ENCODE results near the gene HRH2.

DNA sequence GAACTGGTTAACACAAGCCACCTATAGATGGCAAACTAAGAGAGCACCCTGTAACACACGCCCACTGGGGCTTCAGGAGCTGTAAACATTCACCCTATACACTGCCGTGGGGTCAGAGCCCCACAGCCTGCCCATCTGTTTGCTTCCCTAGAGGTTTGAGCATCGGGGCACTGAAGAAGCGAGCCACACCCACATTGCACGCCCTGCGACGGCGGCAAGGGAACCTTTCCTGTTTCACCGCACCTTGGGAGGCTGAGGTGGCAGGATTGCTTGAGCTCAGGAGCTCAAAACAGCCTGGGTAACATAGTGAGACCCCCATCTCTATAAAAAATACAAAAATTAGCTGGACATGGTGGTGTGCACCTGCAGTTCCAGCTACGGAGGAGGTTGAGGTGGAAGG is 76.6 kb downstream of the HRH2 start:
- TF ChIP-seq CTCF (IDR thresholded peaks at IDR 0.05) (no peak), POLR2A (IDR thresholded peaks at IDR 0.05) (no peak)

Data from body of pancreas (tissue), 4 donors.